ENCODE results near the gene KCNJ1. TPM values are rescaled to one million over a fixed set of nuclear protein-coding genes. Genes with fewer than 3 reads are reported as not detected.

KCNJ1 gene
- total and polyA plus RNA-seq, 2 of the 8 experiments (the other 6 are each of a cell fraction or from before 2014, with no cell fraction given): 0.17 to 0.23 TPM

DNA sequence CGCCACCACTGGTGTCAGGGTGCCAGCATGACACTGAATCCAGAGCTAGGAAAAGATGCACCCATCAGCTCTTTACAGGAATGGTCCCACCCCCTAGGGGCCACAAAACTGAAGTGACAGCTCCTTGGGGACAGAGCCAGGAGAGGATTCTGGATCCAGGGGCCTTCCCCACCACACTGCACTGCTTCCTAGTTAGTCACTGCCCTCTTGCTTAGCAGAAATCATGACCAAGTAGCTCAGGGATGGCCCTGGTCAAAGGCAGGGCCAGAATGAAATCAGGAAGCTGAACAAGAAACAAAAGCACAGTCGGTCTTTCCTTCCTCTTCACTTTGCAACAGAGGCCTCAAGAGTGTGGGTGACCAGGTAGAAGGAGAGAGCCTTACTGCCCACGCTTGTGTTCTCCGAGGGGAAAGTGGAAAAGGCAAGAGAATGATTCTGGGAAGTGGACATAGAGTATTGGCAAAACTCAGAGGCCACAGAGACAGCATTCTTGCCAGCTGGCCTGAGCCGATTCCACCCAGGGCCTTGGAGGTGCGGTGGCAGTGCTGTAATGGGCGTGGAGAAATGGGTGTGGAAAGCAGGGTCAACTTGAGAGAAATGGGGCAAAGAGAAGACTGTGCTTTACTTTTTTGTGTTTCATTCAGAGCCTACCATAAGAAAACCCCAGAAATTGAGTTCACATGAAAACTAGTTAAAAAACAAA lies 39.8 kb downstream of the KCNJ1 start:
- H3K27ac ChIP-seq (ENCODE audit: low read depth, low read length): no peak overlapping the region
- peaks cover 0 to 9% (median 6%) of the 10 kb centered on the region in 4 experiments; a peak in 4 of 7 replicates for H3K4me1 ChIP-seq (replicated peaks in 1 of 4; ENCODE audit: control insufficient read depth in 3 of 4, insufficient read depth in 4 of 4, low read length in 3 of 4)
- H3K79me2 ChIP-seq (ENCODE audit: control insufficient read depth in 1 of 2, insufficient read depth in 2 of 2, low read length in 2 of 2): no peaks in the 10 kb centered on the region
- no peak overlapping the region for H4K8ac ChIP-seq (ENCODE audit: extremely low read depth, insufficient read depth, low read length)
- ChIA-PET POLR2A (ENCODE audit: partially characterized antibody) (no interaction called here), CTCF (ENCODE audit: partially characterized antibody) (interaction anchor here (0.6 to 8.9 kb wide), 27 partner anchors 12 to 669 kb away, joined by 3 to 147 read pairs (median 4); no protein-coding TSS in a partner anchor)
- no peaks in the 10 kb centered on the region for H3K9me3 ChIP-seq (ENCODE audit: insufficient read depth in 2 of 2, low read depth in 1 of 2, low read length in 1 of 2)
- no peak overlapping the region for H2AK5ac ChIP-seq (ENCODE audit: low read depth, low read length)
- H2BK120ac ChIP-seq (replicated peaks; ENCODE audit: low read depth, low read length): no peak overlapping the region
- no peak for TF ChIP-seq BRCA1 (IDR thresholded peaks at IDR 0.05; ENCODE audit: low read depth, low read length)
- TF ChIP-seq RBBP5 (IDR thresholded peaks at IDR 0.05; ENCODE audit: borderline replicate concordance, low read depth, low read length): no peak
- TF ChIP-seq SIX5 (IDR thresholded peaks at IDR 0.05; ENCODE audit: low read depth, low read length): no peak
- TF ChIP-seq BACH1 (IDR thresholded peaks at IDR 0.05; ENCODE audit: low read length): no peak
- TF ChIP-seq RFX5 (IDR thresholded peaks at IDR 0.05; ENCODE audit: borderline replicate concordance, low read depth, low read length): no peak
- no peak overlapping the region for H4K5ac ChIP-seq (ENCODE audit: insufficient read length, low read depth, low read length)
- H3K4me3 ChIP-seq (ENCODE audit: extremely low read depth in 1 of 4, insufficient read depth in 2 of 4, low read depth in 3 of 4, low read length in 4 of 4): no peak overlapping the region
- no peak overlapping the region for H3K4me2 ChIP-seq (ENCODE audit: insufficient read depth in 1 of 2, low read depth in 2 of 2, low read length in 2 of 2)
- no peaks in the 10 kb centered on the region for H3K36me3 ChIP-seq (ENCODE audit: control insufficient read depth in 2 of 4, insufficient read depth in 4 of 4, low read length in 3 of 4)
- H3K23ac ChIP-seq (ENCODE audit: insufficient read length): no peak overlapping the region
- H3K23me2 ChIP-seq (ENCODE audit: low read depth, low read length): peaks cover 4% of the 10 kb centered on the region; the same call in 1 of the 2 replicates
- H3K9ac ChIP-seq (replicated peaks in 1 of 4; ENCODE audit: extremely low read depth in 1 of 4, low read depth in 3 of 4, low read length in 3 of 4): no peak overlapping the region
- H3K14ac ChIP-seq (ENCODE audit: insufficient read length): no peak overlapping the region
- no peaks in the 10 kb centered on the region for H4K20me1 ChIP-seq (replicated peaks in 1 of 2; ENCODE audit: control insufficient read depth in 1 of 2, insufficient read depth in 2 of 2, low read length in 2 of 2)
- peaks cover 0 to 9% (median 8%) of the 10 kb centered on the region in 4 experiments; a peak in 4 of 7 replicates for H3K27me3 ChIP-seq (replicated peaks in 1 of 4; ENCODE audit: control insufficient read depth in 3 of 4, extremely low read depth in 1 of 4, insufficient read depth in 3 of 4, low read length in 3 of 4)
- no peak overlapping the region for H4K91ac ChIP-seq (replicated peaks; ENCODE audit: insufficient read length, low read length)
- no peak overlapping the region for H3K56ac ChIP-seq (replicated peaks; ENCODE audit: insufficient read length, low read depth, low read length)
- no peak overlapping the region for H3K18ac ChIP-seq (ENCODE audit: extremely low read depth, low read length)
- DNase-seq (ENCODE audit: low read depth in 1 of 2, low spot score in 2 of 2) (no peak), FAIRE-seq (no peak)
- no peak overlapping the region for H2BK5ac ChIP-seq (ENCODE audit: low read depth, low read length)
- no peak overlapping the region for H2BK12ac ChIP-seq (ENCODE audit: low read depth, low read length)
- 89% methylated on average over 6 of the region's 7 CpGs; no CpG with 5 or more reads in 1 of the 2 experiments for WGBS, 2 experiments (ENCODE audit: extremely low coverage in 1 of 2, insufficient coverage in 1 of 2, insufficient read length in 1 of 2, insufficient replicate concordance in 2 of 2, low coverage in 1 of 2, low lambda C conversion rate in 2 of 2, missing lambda C conversion rate in 1 of 2)
- no peak overlapping the region for H3K4ac ChIP-seq (replicated peaks; ENCODE audit: insufficient read length, low read depth, low read length)
- H2BK15ac ChIP-seq (ENCODE audit: low read length): 0 out of 2 replicates have a peak overlapping the region, but pooled peaks have one; percentile 25
- no peak overlapping the region for H2AFZ ChIP-seq (ENCODE audit: low read length)
- H2BK20ac ChIP-seq (ENCODE audit: low read length): no peak overlapping the region; the same call in 1 of the 2 replicates
- H3K79me1 ChIP-seq (ENCODE audit: low read depth, low read length): no peaks in the 10 kb centered on the region

Measured in H1 (cell line).